ENCODE results near the gene CDH24.

GRCh38 chr14:23069413-23069806 is 12.1 kb upstream of the CDH24 start:
- TF ChIP-seq CTCF (IDR thresholded peaks at IDR 0.05; ENCODE audit: low read length) (no peak), EZH2 (IDR thresholded peaks at IDR 0.05; ENCODE audit: borderline replicate concordance, low read length) (no peak)
